Prostate gland (tissue), 2 donors: ENCODE data around the gene MUC6. TPM values are rescaled to one million over a fixed set of nuclear protein-coding genes. Genes with fewer than 3 reads are reported as not detected.

Source experiments
- DNase-seq: peaks from one replicate; pipeline ENCODE4 v3.0.0-alpha.2; 2019; ENCODE audit warnings: low spot score
- H3K27ac ChIP-seq, 2 donors: fragments of 200-600 bp; sonication (generic); 2 replicates each; pipeline ENCODE4 v1.5.1; 2017 to 2019
- H3K27me3 ChIP-seq: fragments of 200-600 bp; sonication (generic); replicated peaks from 2 replicates; pipeline ENCODE4 v1.5.1; 2019; ENCODE audit not compliant: insufficient read depth
- H3K36me3 ChIP-seq, 2 donors: fragments of 200-600 bp; sonication (generic); 1 replicate in 1 of 2; 2 replicates in 1 of 2; pipeline versions ENCODE4 v1.5.1 to v1.8.1; 2017 to 2019
- H3K4me1 ChIP-seq: fragments of 200-600 bp; sonication (generic); replicated peaks from 2 replicates; pipeline ENCODE4 v1.5.1; 2019
- H3K4me3 ChIP-seq, 2 donors: fragments of 200-600 bp; sonication (generic); 2 replicates each; pipeline ENCODE4 v1.5.1; 2017 to 2019
- H3K9me3 ChIP-seq: fragments of 200-600 bp; sonication (generic); 2 replicates; pipeline ENCODE4 v1.5.1; 2017
- POLR2A ChIP-seq: fragments of 450-650 bp; IDR thresholded peaks from one replicate; pipeline ENCODE4 v1.6.1; 2016; ENCODE audit warnings: antibody characterized with exemption, mild to moderate bottlenecking
- POLR2AphosphoS5 ChIP-seq: sonication (generic); formaldehyde crosslinking; IDR thresholded peaks from one replicate; pipeline ENCODE4 v1.6.1; 2017; ENCODE audit warnings: antibody characterized with exemption
- WGBS: methylation state at CpG from one replicate; pipeline ENCODE4 v1.1.5; 2018; 5-methylcytosine and 5-hydroxymethylcytosine counted together
- intact Hi-C: fragments of 100-400 bp; cut with DNase I; formaldehyde crosslinking; loops from one replicate; pipeline ENCODE4 v1.14.2; 2022
- total RNA-seq, 2 donors: library from RNA; depleted of rRNA; stranded (reverse); fragments of >200 nt; gene quantifications; one replicate each; pipeline ENCODE4 v1.1.0, GENCODE V29; 2016
- TF ChIP-seq, protein P1 (sequence below), 4 experiments: fragments of 200-600 bp in 2 of 4; fragments of 450-650 bp in 2 of 4; sonication (generic) in 2 of 4; IDR thresholded peaks; 1 replicate in 3 of 4; 2 replicates in 1 of 4; pipeline ENCODE4 v1.5.1; 2016 to 2019; ENCODE audit warnings: antibody characterized with exemption in 4 of 4, mild to moderate bottlenecking in 2 of 4, moderate library complexity in 2 of 4

MUC6 gene
- total RNA-seq, 2 donors from 2014 or later = 0.74 to 2.3 TPM

- H3K27me3 ChIP-seq = no peaks in the 10 kb centered on the region
- intact Hi-C loops = no loop called here
Observed at GRCh38 chr11:1041149-1041467, 4.6 kb upstream of the MUC6 start.

GRCh38 chr11:1040428-1041148 is 4.1 kb upstream of the MUC6 start:
- 84% methylated on average over 16 of the region's 16 CpGs for WGBS
- H3K27ac ChIP-seq = no peak overlapping the region
- H3K4me1 ChIP-seq = no peaks in the 10 kb centered on the region
- TF ChIP-seq, protein P1, sequence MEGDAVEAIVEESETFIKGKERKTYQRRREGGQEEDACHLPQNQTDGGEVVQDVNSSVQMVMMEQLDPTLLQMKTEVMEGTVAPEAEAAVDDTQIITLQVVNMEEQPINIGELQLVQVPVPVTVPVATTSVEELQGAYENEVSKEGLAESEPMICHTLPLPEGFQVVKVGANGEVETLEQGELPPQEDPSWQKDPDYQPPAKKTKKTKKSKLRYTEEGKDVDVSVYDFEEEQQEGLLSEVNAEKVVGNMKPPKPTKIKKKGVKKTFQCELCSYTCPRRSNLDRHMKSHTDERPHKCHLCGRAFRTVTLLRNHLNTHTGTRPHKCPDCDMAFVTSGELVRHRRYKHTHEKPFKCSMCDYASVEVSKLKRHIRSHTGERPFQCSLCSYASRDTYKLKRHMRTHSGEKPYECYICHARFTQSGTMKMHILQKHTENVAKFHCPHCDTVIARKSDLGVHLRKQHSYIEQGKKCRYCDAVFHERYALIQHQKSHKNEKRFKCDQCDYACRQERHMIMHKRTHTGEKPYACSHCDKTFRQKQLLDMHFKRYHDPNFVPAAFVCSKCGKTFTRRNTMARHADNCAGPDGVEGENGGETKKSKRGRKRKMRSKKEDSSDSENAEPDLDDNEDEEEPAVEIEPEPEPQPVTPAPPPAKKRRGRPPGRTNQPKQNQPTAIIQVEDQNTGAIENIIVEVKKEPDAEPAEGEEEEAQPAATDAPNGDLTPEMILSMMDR (IDR thresholded peaks at IDR 0.05) = no peak
- TF ChIP-seq POLR2A (no peak), POLR2AphosphoS5 (no peak)
- no peak overlapping the region for H3K4me3 ChIP-seq
- intact Hi-C loops = no loop called here
- no peaks in the 10 kb centered on the region for H3K9me3 ChIP-seq
- no peaks in the 10 kb centered on the region for H3K27me3 ChIP-seq
- DNase-seq = no peak
- H3K36me3 ChIP-seq = no peaks in the 10 kb centered on the region

More at GRCh38 chr11:1041149-1041467, 4.6 kb upstream of the MUC6 start:
- TF ChIP-seq, protein P1 (IDR thresholded peaks at IDR 0.05) = no peak
- TF ChIP-seq POLR2AphosphoS5 (no peak), POLR2A (no peak)
- no peaks in the 10 kb centered on the region for H3K4me1 ChIP-seq
- H3K27ac ChIP-seq = no peak overlapping the region
- WGBS = 79% methylated on average over 8 of the region's 8 CpGs
- H3K9me3 ChIP-seq = no peaks in the 10 kb centered on the region
- DNase-seq = no peak
- H3K36me3 ChIP-seq = no peaks in the 10 kb centered on the region
- no peak overlapping the region for H3K4me3 ChIP-seq

DNA sequence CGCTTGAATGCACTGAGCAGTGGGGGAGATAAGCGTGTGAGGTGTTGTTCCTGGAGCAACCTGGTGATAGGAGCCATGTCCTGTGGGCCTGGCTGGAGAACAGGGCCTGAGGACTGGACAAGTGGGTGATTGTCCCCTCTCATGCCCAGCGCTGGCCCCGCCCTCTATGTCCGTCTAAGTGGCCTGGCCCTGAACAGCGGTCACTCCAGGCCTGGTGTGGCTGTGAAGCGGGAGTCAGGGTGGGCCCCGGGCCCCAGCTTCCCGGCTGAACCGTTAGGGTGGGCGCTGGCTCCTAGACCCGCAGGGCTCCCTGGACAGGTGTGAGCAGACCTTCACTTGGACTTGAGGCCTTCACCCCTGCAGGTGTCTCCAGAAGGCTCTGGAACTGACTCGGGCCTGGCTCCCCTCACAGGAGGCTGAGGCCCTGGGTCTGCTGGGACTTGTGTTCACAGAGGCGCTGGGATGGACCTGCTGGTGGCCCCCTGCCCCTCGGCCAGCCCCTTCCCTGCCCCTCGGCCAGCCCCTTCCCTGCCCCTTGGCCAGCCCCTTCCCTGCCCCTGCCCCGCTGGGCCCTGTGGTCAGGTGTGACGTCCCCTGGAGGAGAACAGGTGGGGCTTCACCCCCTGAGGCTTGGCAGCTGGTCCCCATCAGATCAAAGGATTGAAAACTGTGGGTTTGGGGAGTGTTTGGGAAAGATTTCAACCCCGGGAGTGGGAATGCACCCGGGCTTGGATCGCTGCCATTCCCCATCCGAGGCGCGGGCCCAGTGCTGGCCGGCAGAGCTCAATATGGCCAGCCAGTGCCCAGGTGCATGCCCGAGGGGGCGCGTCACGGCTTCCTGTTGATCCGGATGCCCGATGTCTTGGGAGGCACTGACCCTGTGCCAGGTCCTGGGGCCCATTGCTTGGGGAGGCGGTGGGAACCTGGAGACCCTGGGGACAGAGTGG is 3.2 kb upstream of the MUC6 start:
- Histone ChIP-seq H3K36me3 (no peaks in the 10 kb centered on the region), H3K9me3 (no peaks in the 10 kb centered on the region), H3K27me3 (no peaks in the 10 kb centered on the region), H3K4me1 (no peaks in the 10 kb centered on the region), H3K27ac (no peak overlapping the region), H3K4me3 (no peak overlapping the region)
- TF ChIP-seq POLR2A = no peak
- TF ChIP-seq, protein P1 (IDR thresholded peaks at IDR 0.05) = no peak
- no peak for TF ChIP-seq POLR2AphosphoS5
- intact Hi-C loops = no loop called here
- 60% methylated on average over 29 of the region's 32 CpGs for WGBS
- no peak for DNase-seq

DNA sequence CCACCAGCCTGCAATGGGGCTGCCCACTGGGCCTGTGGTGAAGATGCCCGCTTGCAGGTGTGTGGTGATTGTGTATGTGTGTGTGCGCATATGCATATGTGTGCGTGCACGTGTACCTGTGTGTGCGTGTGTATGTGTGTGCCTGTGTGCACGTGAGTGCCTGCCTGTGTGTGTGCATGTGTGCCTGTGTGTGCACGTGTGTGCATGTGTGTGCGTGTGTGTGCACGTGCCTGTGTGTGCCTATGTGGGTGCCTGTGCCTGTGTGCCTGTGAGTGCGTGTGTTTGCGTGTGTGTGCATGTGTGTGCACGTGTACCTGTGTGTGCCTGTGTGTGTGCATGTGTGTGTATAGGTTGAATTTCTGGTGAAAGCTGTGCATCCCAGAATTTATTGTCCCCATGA is 2.4 kb upstream of the MUC6 start:
- no peaks in the 10 kb centered on the region for H3K9me3 ChIP-seq
- no peak overlapping the region for H3K27ac ChIP-seq
- no peak for DNase-seq
- H3K27me3 ChIP-seq = no peaks in the 10 kb centered on the region
- H3K36me3 ChIP-seq = no peaks in the 10 kb centered on the region
- no peak overlapping the region for H3K4me3 ChIP-seq
- intact Hi-C loops = no loop called here
- H3K4me1 ChIP-seq = no peaks in the 10 kb centered on the region
- 96% methylated on average over 12 of the region's 12 CpGs for WGBS
- no peak for TF ChIP-seq POLR2A
- TF ChIP-seq, protein P1 (IDR thresholded peaks at IDR 0.05) = no peak
- no peak for TF ChIP-seq POLR2AphosphoS5
